H9 (cell line): ENCODE data around the gene BSDC1. TPM values are rescaled to one million over a fixed set of nuclear protein-coding genes. Genes with fewer than 3 reads are reported as not detected.

ENCODE experiments used
- DNase-seq: peaks from one replicate; pipeline ENCODE4 v3.0.0-alpha.2; 2017
- H2AFZ ChIP-seq: one replicate; pipeline ENCODE4 v1.6.1; 2013; ENCODE audit warnings: mild to moderate bottlenecking, low read length, control low read depth, moderate library complexity
- H2AK5ac ChIP-seq: 2 replicates; pipeline ENCODE4 v1.6.1; 2013; ENCODE audit warnings: low read length, control low read depth, mixed read lengths; ENCODE audit not compliant: insufficient read length
- H2BK120ac ChIP-seq: one replicate; pipeline ENCODE4 v1.6.1; 2013; ENCODE audit warnings: low read depth, mild to moderate bottlenecking, low read length, control low read depth, inconsistent platforms; ENCODE audit not compliant: poor library complexity, severe bottlenecking
- H2BK12ac ChIP-seq: 2 replicates; pipeline ENCODE4 v1.6.1; 2013; ENCODE audit warnings: low read length, control low read depth, mixed read lengths, low read depth; ENCODE audit not compliant: insufficient read length
- H2BK15ac ChIP-seq: 2 replicates; pipeline ENCODE4 v1.6.1; 2013; ENCODE audit warnings: low read depth, low read length, control low read depth
- H2BK20ac ChIP-seq: one replicate; pipeline ENCODE4 v1.6.1; 2013; ENCODE audit warnings: low read depth, mild to moderate bottlenecking, low read length, control low read depth, inconsistent platforms; ENCODE audit not compliant: poor library complexity, severe bottlenecking
- H2BK5ac ChIP-seq: 2 replicates; pipeline ENCODE4 v1.6.1; 2013; ENCODE audit warnings: low read length, control low read depth, mixed read lengths; ENCODE audit not compliant: insufficient read length
- H3K14ac ChIP-seq: 2 replicates; pipeline ENCODE4 v1.6.1; 2013; ENCODE audit warnings: low read length, control low read depth; ENCODE audit not compliant: insufficient read depth
- H3K18ac ChIP-seq: 2 replicates; pipeline ENCODE4 v1.6.1; 2013; ENCODE audit warnings: low read depth, mild to moderate bottlenecking, mixed read lengths, low read length, control low read depth; ENCODE audit not compliant: insufficient read length
- H3K23ac ChIP-seq: 2 replicates; pipeline ENCODE4 v1.6.1; 2013; ENCODE audit warnings: low read length, control low read depth, mixed read lengths, low read depth; ENCODE audit not compliant: insufficient read length
- H3K23me2 ChIP-seq: 2 replicates; pipeline ENCODE4 v1.6.1; 2013; ENCODE audit warnings: low read depth, mild to moderate bottlenecking, mixed read lengths, low read length, control low read depth; ENCODE audit not compliant: insufficient read length, poor library complexity, severe bottlenecking
- H3K27ac ChIP-seq: 2 replicates; pipeline ENCODE4 v1.5.1; 2013; ENCODE audit warnings: low read length, control low read depth, mixed read lengths, low read depth; ENCODE audit not compliant: insufficient read length
- H3K27me3 ChIP-seq: 2 replicates; pipeline ENCODE4 v1.6.1; 2013; ENCODE audit warnings: low read length, control low read depth, inconsistent platforms; ENCODE audit not compliant: insufficient read depth
- H3K4ac ChIP-seq: 2 replicates; pipeline ENCODE4 v1.6.1; 2013; ENCODE audit warnings: low read depth, mild to moderate bottlenecking, control low read depth, inconsistent platforms, low read length, moderate library complexity
- H3K4me1 ChIP-seq: 2 replicates; pipeline ENCODE4 v1.6.1; 2013; ENCODE audit warnings: low read length, control low read depth, inconsistent platforms; ENCODE audit not compliant: insufficient read depth
- H3K4me2 ChIP-seq: 2 replicates; pipeline ENCODE4 v1.6.1; 2013; ENCODE audit warnings: low read length, control low read depth, mixed read lengths; ENCODE audit not compliant: insufficient read length, insufficient read depth
- H3K56ac ChIP-seq: 2 replicates; pipeline ENCODE4 v1.6.1; 2013; ENCODE audit warnings: low read depth, mild to moderate bottlenecking, mixed read lengths, low read length, control low read depth; ENCODE audit not compliant: insufficient read length
- H3K79me1 ChIP-seq: 2 replicates; pipeline ENCODE4 v1.6.1; 2013; ENCODE audit warnings: low read depth, mild to moderate bottlenecking, moderate library complexity, low read length, control low read depth, inconsistent platforms; ENCODE audit not compliant: insufficient read depth, poor library complexity, severe bottlenecking
- H3K79me2 ChIP-seq: 2 replicates; pipeline ENCODE4 v1.6.1; 2013; ENCODE audit warnings: low read length, control low read depth, inconsistent platforms; ENCODE audit not compliant: insufficient read depth
- H3K9ac ChIP-seq: 2 replicates; pipeline ENCODE4 v1.6.1; 2013; ENCODE audit warnings: low read length, control low read depth, mixed read lengths; ENCODE audit not compliant: insufficient read length; ENCODE audit errors: extremely low read depth
- H3K9me3 ChIP-seq: one replicate; pipeline ENCODE4 v1.6.1; 2013; ENCODE audit warnings: low read depth, low read length, inconsistent platforms; ENCODE audit not compliant: control insufficient read depth
- H3T11ph ChIP-seq: one replicate; pipeline ENCODE4 v1.6.1; 2013; ENCODE audit warnings: mild to moderate bottlenecking, low read length, control low read depth, inconsistent platforms
- H4K20me1 ChIP-seq: one replicate; pipeline ENCODE4 v1.6.1; 2013; ENCODE audit not compliant: control insufficient read depth, insufficient read length, insufficient read depth
- H4K5ac ChIP-seq: 2 replicates; pipeline ENCODE4 v1.6.1; 2013; ENCODE audit warnings: low read depth, mild to moderate bottlenecking, mixed read lengths, low read length, control low read depth; ENCODE audit not compliant: insufficient read length
- H4K8ac ChIP-seq: replicated peaks from 2 replicates; pipeline ENCODE4 v1.6.1; 2013; ENCODE audit warnings: low read length, control low read depth, mixed read lengths, low read depth; ENCODE audit not compliant: insufficient read length
- H4K91ac ChIP-seq: 2 replicates; pipeline ENCODE4 v1.6.1; 2013; ENCODE audit warnings: low read depth, mild to moderate bottlenecking, moderate library complexity, mixed read lengths, low read length, control low read depth; ENCODE audit not compliant: insufficient read length
- H3K27ac Mint-ChIP-seq, 3 experiments: 2 replicates in 2 of 3; 3 replicates in 1 of 3; pipeline ENCODE4 v1.8.0; 2020 to 2021; ENCODE audit warnings: mixed read lengths in 3 of 3, mild to moderate bottlenecking in 1 of 3, moderate library complexity in 1 of 3
- H3K27me3 Mint-ChIP-seq: 2 replicates; pipeline ENCODE4 v1.8.0; 2021; ENCODE audit warnings: low read depth, mild to moderate bottlenecking, moderate library complexity, mixed read lengths
- H3K36me3 Mint-ChIP-seq, 3 experiments: 2 replicates in 2 of 3; 3 replicates in 1 of 3; pipeline ENCODE4 v1.8.0; 2020 to 2021; ENCODE audit warnings: low read depth in 3 of 3, mixed read lengths in 3 of 3; ENCODE audit not compliant: insufficient read depth in 1 of 3
- H3K4me1 Mint-ChIP-seq, 2 experiments: 2 replicates each; pipeline ENCODE4 v1.8.0; 2020; ENCODE audit warnings: mixed read lengths in 2 of 2
- H3K4me3 Mint-ChIP-seq, 2 experiments: 2 replicates in 1 of 2; 3 replicates in 1 of 2; pipeline ENCODE4 v1.8.0; 2020 to 2021; ENCODE audit warnings: mild to moderate bottlenecking in 2 of 2, mixed read lengths in 2 of 2, moderate library complexity in 1 of 2
- H3K9me3 Mint-ChIP-seq, 2 experiments: 2 replicates in 1 of 2; 3 replicates in 1 of 2; pipeline ENCODE4 v1.8.0; 2020; ENCODE audit warnings: mild to moderate bottlenecking in 2 of 2, mixed read lengths in 2 of 2, moderate library complexity in 1 of 2
- CTCF ChIP-seq: fragments of 200-600 bp; sonication (generic); conservative IDR thresholded peaks from 3 replicates; pipeline ENCODE4 v1.8.0; 2021; ENCODE audit warnings: antibody characterized with exemption, mild to moderate bottlenecking
- WGBS: extraction: QIAGEN DNeasy Blood & Tissue Kit; methylation state at CpG from one replicate; pipeline ENCODE4 v1.1.7; 2013; ENCODE audit warnings: missing lambda C conversion rate, low lambda C conversion rate, mixed read lengths; ENCODE audit not compliant: insufficient read length; ENCODE audit errors: extremely low coverage; 5-methylcytosine and 5-hydroxymethylcytosine counted together
- total RNA-seq: library from RNA; stranded (reverse); gene quantifications from 2 replicates; pipeline ENCODE4 v1.2.1, GENCODE V29; 2021

The BSDC1 gene
- total RNA-seq, 1 experiment from 2014 or later: 52.6 TPM

GRCh38 chr1:32390904-32391870 is 3.1 kb downstream of the BSDC1 start:
- no peak overlapping the region for H3K23ac ChIP-seq
- H3K56ac ChIP-seq: no peak overlapping the region
- H3T11ph ChIP-seq: no peak overlapping the region
- peaks cover 5% of the 10 kb centered on the region for H3K79me1 ChIP-seq
- no peaks in the 10 kb centered on the region for H4K20me1 ChIP-seq
- DNase-seq: no peak
- H3K4ac ChIP-seq: no peak overlapping the region
- no peak overlapping the region for H3K4me3 Mint-ChIP-seq
- no peak overlapping the region for H4K91ac ChIP-seq
- H4K8ac ChIP-seq: no peak overlapping the region
- no peaks in the 10 kb centered on the region; a peak in 1 of 5 replicates for H3K9me3 Mint-ChIP-seq
- H3K14ac ChIP-seq: no peak overlapping the region
- peaks cover 5% of the 10 kb centered on the region; the same call in 1 of the 2 replicates for H3K4me1 ChIP-seq
- H2BK20ac ChIP-seq: no peak overlapping the region
- H4K5ac ChIP-seq: no peak overlapping the region
- no peak overlapping the region for H3K9ac ChIP-seq
- no peak for TF ChIP-seq CTCF
- no peak overlapping the region for H2AK5ac ChIP-seq
- H3K18ac ChIP-seq: no peak overlapping the region
- H3K79me2 ChIP-seq: no peaks in the 10 kb centered on the region; the same call in 1 of the 2 replicates
- H2BK5ac ChIP-seq: no peak overlapping the region
- H3K27me3 Mint-ChIP-seq: no peaks in the 10 kb centered on the region
- H2BK12ac ChIP-seq: no peak overlapping the region
- H3K4me1 Mint-ChIP-seq: peaks cover 12% of the 10 kb centered on the region in 2 experiments
- no peak overlapping the region for H2BK15ac ChIP-seq
- no peak overlapping the region for H2AFZ ChIP-seq
- WGBS: no CpG with 5 or more reads among the region's 8 CpGs
- no peaks in the 10 kb centered on the region for H3K9me3 ChIP-seq
- H2BK120ac ChIP-seq: no peak overlapping the region
- H3K4me2 ChIP-seq: no peak overlapping the region
- no peak overlapping the region for H3K27ac ChIP-seq
- H3K27me3 ChIP-seq: no peaks in the 10 kb centered on the region
- H3K23me2 ChIP-seq: peaks cover 4% of the 10 kb centered on the region
- H3K27ac Mint-ChIP-seq: no peak overlapping the region
- H3K36me3 Mint-ChIP-seq: peaks cover 10 to 23% (median 17%) of the 10 kb centered on the region in 3 experiments
